Measurements from ENCODE around the gene HBQ1. TPM values are rescaled to one million over a fixed set of nuclear protein-coding genes. Genes with fewer than 3 reads are reported as not detected.
A peak's percentile ranks its signal among the peaks of the same experiment; 100 is the strongest.

HBQ1 gene
- total RNA-seq, 1 experiment from 2014 or later, result not detected

DNA sequence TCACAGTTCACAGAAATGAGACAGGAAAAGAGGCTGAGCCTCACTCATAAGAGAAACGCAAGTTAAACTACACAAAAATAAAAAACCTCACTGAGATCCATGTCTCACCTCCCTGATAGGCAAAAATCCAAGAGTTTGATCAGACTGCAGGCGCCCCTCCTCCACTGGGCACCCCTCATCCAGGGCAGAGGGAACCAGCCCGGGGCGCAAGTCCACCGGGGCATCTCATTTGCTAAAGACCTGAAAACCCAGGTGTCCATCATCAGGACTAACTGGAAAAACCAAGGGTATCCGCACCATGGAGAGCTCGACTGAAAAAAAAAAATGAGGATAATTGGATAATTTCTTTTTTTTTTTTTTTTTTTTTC lies 25.2 kb upstream of the HBQ1 start:
- no peaks in the 10 kb centered on the region for H3K36me3 ChIP-seq (ENCODE audit: control insufficient read depth in 1 of 2, insufficient read depth in 2 of 2, low read length in 2 of 2)
- no peaks in the 10 kb centered on the region for H3K79me2 ChIP-seq (ENCODE audit: insufficient read depth, low read length)
- no peak for ATAC-seq
- TF ChIP-seq SRF (IDR thresholded peaks at IDR 0.05; ENCODE audit: low read depth), result no peak
- TF ChIP-seq CBX3 (IDR thresholded peaks at IDR 0.05; ENCODE audit: low read depth), result no peak
- no peak for TF ChIP-seq EZH2phosphoT487 (IDR thresholded peaks at IDR 0.05; ENCODE audit: borderline replicate concordance)
- TF ChIP-seq RAD21 (IDR thresholded peaks at IDR 0.05; ENCODE audit: low read depth), result no peak
- intact Hi-C loops (cut with micrococcal nuclease), result no loop called here
- RAD21 ChIA-PET (ENCODE audit: low non-redundant PET in 1 of 2, low total read pairs in 2 of 2, uncharacterized antibody in 2 of 2, unreplicated experiment in 2 of 2), result no interaction called here
- no TSS peak for BruUV-seq (replicated peaks)
- H3K4me3 ChIP-seq (replicated peaks in 1 of 2; ENCODE audit: low read depth in 1 of 2, low read length in 2 of 2), result peak overlapping the region in 1 of 2 experiments; percentile 52; a peak in 2 of 4 replicates
- no peak overlapping the region for H3K27ac ChIP-seq (ENCODE audit: low read depth, low read length)
- POLR2A ChIA-PET, result no interaction called here
- H2AFZ ChIP-seq (ENCODE audit: low read depth, low read length, poor library complexity, severe bottlenecking), result no peak overlapping the region
- no peak overlapping the region for H3K9ac ChIP-seq (ENCODE audit: low read length)
- peak overlapping the region; percentile 88 for H3K4me2 ChIP-seq (ENCODE audit: low read length)
- no peaks in the 10 kb centered on the region for H3K27me3 ChIP-seq (ENCODE audit: insufficient read depth, low read length)
- no peaks in the 10 kb centered on the region for H3K9me2 ChIP-seq (ENCODE audit: insufficient read depth)
- CTCF ChIA-PET, result no interaction called here
- no peak for DNase-seq (ENCODE audit: low read depth, low spot score)
- no peaks in the 10 kb centered on the region for H3K9me3 ChIP-seq (ENCODE audit: control insufficient read depth in 1 of 2, insufficient read depth in 1 of 2, low read depth in 1 of 2, low read length in 2 of 2)
- peaks cover 5 to 9% of the 10 kb centered on the region in 2 experiments; a peak in 3 of 4 replicates for H3K4me1 ChIP-seq (ENCODE audit: control insufficient read depth in 1 of 2, insufficient read depth in 2 of 2, low read length in 2 of 2)
- H4K20me1 ChIP-seq (ENCODE audit: insufficient read depth), result no peaks in the 10 kb centered on the region

DNA sequence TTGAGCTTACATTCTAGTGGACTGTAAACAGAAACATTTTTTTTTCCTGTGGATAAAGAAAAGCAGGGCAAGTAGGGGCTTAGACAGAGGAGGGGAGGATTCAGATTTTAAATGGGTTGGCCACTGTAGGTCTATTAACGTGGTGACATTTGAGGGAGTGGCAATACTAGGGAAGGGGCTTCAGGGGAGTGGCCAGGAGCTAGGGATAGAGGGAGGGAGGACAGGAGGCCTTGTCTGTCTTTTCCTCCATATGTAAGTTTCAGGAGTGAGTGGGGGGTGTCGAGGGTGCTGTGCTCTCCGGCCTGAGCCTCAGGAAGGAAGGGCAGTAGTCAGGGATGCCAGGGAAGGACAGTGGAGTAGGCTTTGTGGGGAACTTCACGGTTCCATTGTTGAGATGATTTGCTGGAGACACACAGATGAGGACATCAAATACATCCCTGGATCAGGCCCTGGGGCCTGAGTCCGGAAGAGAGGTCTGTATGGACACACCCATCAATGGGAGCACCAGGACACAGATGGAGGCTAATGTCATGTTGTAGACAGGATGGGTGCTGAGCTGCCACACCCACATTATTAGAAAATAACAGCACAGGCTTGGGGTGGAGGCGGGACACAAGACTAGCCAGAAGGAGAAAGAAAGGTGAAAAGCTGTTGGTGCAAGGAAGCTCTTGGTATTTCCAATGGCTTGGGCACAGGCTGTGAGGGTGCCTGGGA lies 21.0 kb upstream of the HBQ1 start:
- RAD21 ChIA-PET (ENCODE audit: low non-redundant PET in 1 of 2, low total read pairs in 2 of 2, uncharacterized antibody in 2 of 2, unreplicated experiment in 2 of 2), result no interaction called here
- Histone ChIP-seq H3K4me1 (ENCODE audit: control insufficient read depth in 1 of 2, insufficient read depth in 2 of 2, low read length in 2 of 2) (peaks cover 5 to 8% of the 10 kb centered on the region in 2 experiments; a peak in 3 of 4 replicates), H3K9me2 (ENCODE audit: insufficient read depth) (no peaks in the 10 kb centered on the region), H3K36me3 (ENCODE audit: control insufficient read depth in 1 of 2, insufficient read depth in 2 of 2, low read length in 2 of 2) (no peaks in the 10 kb centered on the region), H3K27me3 (ENCODE audit: insufficient read depth, low read length) (no peaks in the 10 kb centered on the region), H3K4me2 (ENCODE audit: low read length) (no peak overlapping the region), H3K79me2 (ENCODE audit: insufficient read depth, low read length) (no peaks in the 10 kb centered on the region), H3K9ac (ENCODE audit: low read length) (no peak overlapping the region), H4K20me1 (ENCODE audit: insufficient read depth) (no peaks in the 10 kb centered on the region), H3K27ac (ENCODE audit: low read depth, low read length) (no peak overlapping the region), H3K9me3 (ENCODE audit: control insufficient read depth in 1 of 2, insufficient read depth in 1 of 2, low read depth in 1 of 2, low read length in 2 of 2) (no peaks in the 10 kb centered on the region), H3K4me3 (replicated peaks in 1 of 2; ENCODE audit: low read depth in 1 of 2, low read length in 2 of 2) (no peak overlapping the region), H2AFZ (ENCODE audit: low read depth, low read length, poor library complexity, severe bottlenecking) (no peak overlapping the region)
- TF ChIP-seq ELF1 (IDR thresholded peaks at IDR 0.05; ENCODE audit: borderline replicate concordance, low read depth), result no peak
- TF ChIP-seq, protein P1, sequence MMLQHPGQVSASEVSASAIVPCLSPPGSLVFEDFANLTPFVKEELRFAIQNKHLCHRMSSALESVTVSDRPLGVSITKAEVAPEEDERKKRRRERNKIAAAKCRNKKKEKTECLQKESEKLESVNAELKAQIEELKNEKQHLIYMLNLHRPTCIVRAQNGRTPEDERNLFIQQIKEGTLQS (IDR thresholded peaks at IDR 0.05), result no peak
- TF ChIP-seq ZBTB33 (IDR thresholded peaks at IDR 0.05; ENCODE audit: extremely low read depth, insufficient replicate concordance, low read length), result no peak
- no peak for TF ChIP-seq JUND (IDR thresholded peaks at IDR 0.05)
- TF ChIP-seq, protein P2, sequence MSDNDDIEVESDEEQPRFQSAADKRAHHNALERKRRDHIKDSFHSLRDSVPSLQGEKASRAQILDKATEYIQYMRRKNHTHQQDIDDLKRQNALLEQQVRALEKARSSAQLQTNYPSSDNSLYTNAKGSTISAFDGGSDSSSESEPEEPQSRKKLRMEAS (IDR thresholded peaks at IDR 0.05), result no peak
- no peak for TF ChIP-seq SIN3A (IDR thresholded peaks at IDR 0.05; ENCODE audit: low read depth)
- TF ChIP-seq RAD21 (IDR thresholded peaks at IDR 0.05; ENCODE audit: low read depth), result no peak
- TF ChIP-seq REST (IDR thresholded peaks at IDR 0.05; ENCODE audit: low read depth), result no peak
- TF ChIP-seq SP1 (IDR thresholded peaks at IDR 0.05; ENCODE audit: low read depth), result no peak
- CTCF ChIA-PET, result no interaction called here
- DNase-seq (ENCODE audit: low read depth, low spot score) (no peak), ATAC-seq (no peak)
- BruUV-seq (replicated peaks), result no TSS peak
- POLR2A ChIA-PET, result no interaction called here
- intact Hi-C loops (cut with micrococcal nuclease), result no loop called here

All from HCT116 (cell line).